SK-N-SH treated with all-trans-retinoic acid at 6 μM for 48 hours (cell line): ENCODE measurements around the gene SIRPA.

Experiments
- ATAC-seq: fragments of 200-7000 bp; cut with Tn5 transposase; 3 replicates; pipeline ENCODE4 v1.9.1; 2020; ENCODE audit warnings: mild to moderate bottlenecking, moderate library complexity
- CREB5 ChIP-seq: fragments of 250-450 bp; sonication (Bioruptor Pico); IDR thresholded peaks from 2 replicates; pipeline ENCODE4 v1.5.1; 2020; ENCODE audit warnings: low read depth, mild to moderate bottlenecking, moderate library complexity
- CSDC2 ChIP-seq: fragments of 250-450 bp; sonication (Bioruptor Pico); IDR thresholded peaks from 2 replicates; pipeline ENCODE4 v1.5.0; 2020; ENCODE audit warnings: mild to moderate bottlenecking, moderate library complexity
- ESRRG ChIP-seq: fragments of 250-450 bp; sonication (Bioruptor Pico); IDR thresholded peaks from 2 replicates; pipeline ENCODE4 v1.6.1; 2021; ENCODE audit warnings: mild to moderate bottlenecking
- GLIS3 ChIP-seq: fragments of 250-450 bp; sonication (Bioruptor Pico); IDR thresholded peaks from 2 replicates; pipeline ENCODE4 v1.5.0; 2020; ENCODE audit warnings: mild to moderate bottlenecking, moderate library complexity
- ISL1 ChIP-seq: fragments of 250-450 bp; sonication (Bioruptor Pico); IDR thresholded peaks from 2 replicates; pipeline ENCODE4 v2.1.2; 2022; ENCODE audit warnings: mild to moderate bottlenecking, moderate library complexity
- OSR1 ChIP-seq: fragments of 250-450 bp; sonication (Bioruptor Pico); IDR thresholded peaks from 2 replicates; pipeline ENCODE4 v1.8.0; 2022; ENCODE audit warnings: moderate library complexity, mild to moderate bottlenecking, inconsistent platforms
- PATZ1 ChIP-seq: fragments of 250-450 bp; sonication (Bioruptor Pico); IDR thresholded peaks from 2 replicates; pipeline ENCODE4 v1.8.0; 2020; ENCODE audit warnings: mild to moderate bottlenecking, moderate library complexity, borderline replicate concordance
- POU6F1 ChIP-seq: fragments of 250-450 bp; sonication (Bioruptor Pico); IDR thresholded peaks from 2 replicates; pipeline ENCODE4 v1.8.0; 2021; ENCODE audit warnings: low read depth, mild to moderate bottlenecking, moderate library complexity, borderline replicate concordance
- PPARA ChIP-seq: fragments of 250-450 bp; sonication (Bioruptor Pico); IDR thresholded peaks from 2 replicates; pipeline ENCODE4 v1.5.0; 2020; ENCODE audit warnings: mild to moderate bottlenecking, borderline replicate concordance
- SNAI2 ChIP-seq: fragments of 250-450 bp; sonication (Bioruptor Pico); IDR thresholded peaks from 2 replicates; pipeline ENCODE4 v1.5.0; 2020; ENCODE audit warnings: mild to moderate bottlenecking, moderate library complexity
- TCF4 ChIP-seq: fragments of 250-450 bp; sonication (Bioruptor Pico); IDR thresholded peaks from 2 replicates; pipeline ENCODE4 v1.8.0; 2021; ENCODE audit warnings: mild to moderate bottlenecking, moderate library complexity, borderline replicate concordance
- TSHZ2 ChIP-seq: fragments of 250-450 bp; sonication (Bioruptor Pico); IDR thresholded peaks from 2 replicates; pipeline ENCODE4 v1.5.0; 2020; ENCODE audit warnings: mild to moderate bottlenecking, moderate library complexity
- ZC3H10 ChIP-seq: fragments of 250-450 bp; sonication (Bioruptor Pico); IDR thresholded peaks from 2 replicates; pipeline ENCODE4 v1.5.1; 2021; ENCODE audit warnings: mild to moderate bottlenecking, moderate library complexity
- ZFP3 ChIP-seq: fragments of 250-450 bp; sonication (Bioruptor Pico); IDR thresholded peaks from 2 replicates; pipeline ENCODE4 v1.5.0; 2020; ENCODE audit warnings: mild to moderate bottlenecking, moderate library complexity
- ZFP30 ChIP-seq: fragments of 450-650 bp; formaldehyde crosslinking; IDR thresholded peaks from 2 replicates; pipeline ENCODE4 v1.5.0; 2022; ENCODE audit warnings: mild to moderate bottlenecking, moderate library complexity
- ZNF565 ChIP-seq: fragments of 450-650 bp; formaldehyde crosslinking; conservative IDR thresholded peaks from 2 replicates; pipeline ENCODE4 v1.5.0; 2020; ENCODE audit warnings: low read depth, mild to moderate bottlenecking, moderate library complexity
- ZNF70 ChIP-seq: fragments of 450-650 bp; formaldehyde crosslinking; IDR thresholded peaks from 2 replicates; pipeline ENCODE4 v1.5.0; 2020; ENCODE audit warnings: mild to moderate bottlenecking, moderate library complexity
- ZNF8 ChIP-seq: fragments of 450-650 bp; formaldehyde crosslinking; IDR thresholded peaks from 2 replicates; pipeline ENCODE4 v1.5.0; 2020; ENCODE audit warnings: mild to moderate bottlenecking, moderate library complexity
- TF ChIP-seq, protein P1 (sequence below): fragments of 250-450 bp; sonication (Bioruptor Pico); IDR thresholded peaks from 2 replicates; pipeline ENCODE4 v1.5.1; 2021; ENCODE audit warnings: mild to moderate bottlenecking, moderate library complexity

SIRPA gene

GRCh38 chr20:1930165-1930564 lies 35.0 kb downstream of the SIRPA start:
- TF ChIP-seq ZNF70 (no peak), SNAI2 (CRISPR knock-in tag) (no peak)
- TF ChIP-seq, all 23 proteins: peak for 0
- ATAC-seq, result no peak

GRCh38 chr20:1931830-1932229 lies 36.6 kb downstream of the SIRPA start:
- TF ChIP-seq ISL1 (CRISPR knock-in tag) (no peak), POU6F1 (CRISPR knock-in tag) (no peak)
- TF ChIP-seq, all 23 proteins: peak for 0

DNA sequence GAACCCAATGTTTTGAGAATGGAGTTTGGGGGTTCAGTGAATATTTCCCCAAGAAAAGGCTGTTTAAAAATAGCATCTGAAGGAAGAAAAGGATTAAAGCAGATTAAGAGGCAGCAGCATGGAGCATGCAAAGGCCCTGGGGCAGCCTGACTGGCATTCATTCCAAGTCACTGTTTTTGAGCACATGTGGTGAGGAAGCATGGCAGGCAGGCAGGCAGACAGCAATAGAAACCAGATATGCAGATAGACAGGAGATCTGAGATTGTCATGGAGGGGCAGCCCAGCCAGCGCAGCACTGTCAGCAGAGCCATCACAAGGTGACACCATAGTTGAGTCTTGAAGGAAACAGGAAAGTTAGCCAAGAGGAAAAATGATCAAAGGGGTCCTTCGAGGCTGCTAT lies 37.8 kb downstream of the SIRPA start:
- TF ChIP-seq POU6F1 (CRISPR knock-in tag), result no peak
- TF ChIP-seq CSDC2 (CRISPR knock-in tag), result no peak
- no peak for TF ChIP-seq PATZ1 (CRISPR knock-in tag)
- TF ChIP-seq ZNF8, result no peak
- TF ChIP-seq CREB5, result no peak
- TF ChIP-seq OSR1 (CRISPR knock-in tag), result no peak
- TF ChIP-seq ZNF70, result no peak
- ATAC-seq, result peak; percentile 13; the same call in 2 of the 3 replicates

More at GRCh38 chr20:1931830-1932229, 36.6 kb downstream of the SIRPA start:
- no peak for ATAC-seq

DNA sequence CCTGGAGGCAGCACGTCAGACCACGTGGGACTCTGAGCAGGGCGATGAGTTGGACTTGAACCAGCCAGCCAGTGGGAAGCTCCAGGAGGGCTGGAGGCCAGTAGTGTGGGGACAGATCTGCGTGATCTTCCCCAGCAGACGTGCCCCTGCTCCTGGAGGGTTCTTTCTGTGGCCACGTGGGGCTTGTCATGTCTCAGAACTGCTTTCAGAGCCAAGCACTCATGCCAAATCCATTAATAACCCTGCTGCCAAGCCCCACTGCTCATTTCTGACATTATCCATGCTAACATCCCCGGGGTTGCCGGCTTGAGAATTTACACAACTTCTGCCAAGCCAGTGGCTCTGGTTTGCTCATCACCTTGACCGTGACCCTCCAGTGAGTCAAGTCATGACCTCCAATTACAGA lies 38.3 kb downstream of the SIRPA start:
- ATAC-seq, result peak; percentile 79
- TF ChIP-seq ZC3H10 (no peak), POU6F1 (CRISPR knock-in tag) (no peak), ISL1 (CRISPR knock-in tag) (peak; percentile 72), ZNF565 (CRISPR knock-in tag) (no peak), ESRRG (CRISPR knock-in tag) (no peak), TCF4 (peak; percentile 60; the same call in 1 of the 2 replicates), CSDC2 (CRISPR knock-in tag) (no peak), PPARA (CRISPR knock-in tag) (no peak), ZFP3 (peak; percentile 41; the same call in 1 of the 2 replicates), ZFP30 (CRISPR knock-in tag) (no peak), ZNF70 (no peak), GLIS3 (CRISPR knock-in tag) (no peak), CREB5 (no peak), TSHZ2 (CRISPR knock-in tag) (peak; percentile 77)
- TF ChIP-seq, protein P1, sequence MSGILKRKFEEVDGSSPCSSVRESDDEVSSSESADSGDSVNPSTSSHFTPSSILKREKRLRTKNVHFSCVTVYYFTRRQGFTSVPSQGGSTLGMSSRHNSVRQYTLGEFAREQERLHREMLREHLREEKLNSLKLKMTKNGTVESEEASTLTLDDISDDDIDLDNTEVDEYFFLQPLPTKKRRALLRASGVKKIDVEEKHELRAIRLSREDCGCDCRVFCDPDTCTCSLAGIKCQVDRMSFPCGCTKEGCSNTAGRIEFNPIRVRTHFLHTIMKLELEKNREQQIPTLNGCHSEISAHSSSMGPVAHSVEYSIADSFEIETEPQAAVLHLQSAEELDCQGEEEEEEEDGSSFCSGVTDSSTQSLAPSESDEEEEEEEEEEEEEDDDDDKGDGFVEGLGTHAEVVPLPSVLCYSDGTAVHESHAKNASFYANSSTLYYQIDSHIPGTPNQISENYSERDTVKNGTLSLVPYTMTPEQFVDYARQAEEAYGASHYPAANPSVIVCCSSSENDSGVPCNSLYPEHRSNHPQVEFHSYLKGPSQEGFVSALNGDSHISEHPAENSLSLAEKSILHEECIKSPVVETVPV (CRISPR knock-in tag), result no peak
- TF ChIP-seq, all 23 proteins: peak for 4
